AG04450 (cell line): Measurements from ENCODE around the gene SNCA. TPM values are rescaled to one million over a fixed set of nuclear protein-coding genes. Genes with fewer than 3 reads are reported as not detected.

ENCODE experiments used
- CTCF ChIA-PET: fragments of 300-600, 350-600 bp; formaldehyde crosslinking; extraction: SDS; loops from one replicate; lab custom pipeline; 2022; ENCODE audit warnings: antibody characterized with exemption, inconsistent platforms; lab: Charles Lee
- POLR2A ChIA-PET: fragments of 350-600 bp; formaldehyde crosslinking; extraction: SDS; loops from one replicate; lab custom pipeline; 2021; ENCODE audit warnings: antibody characterized with exemption, inconsistent platforms; lab: Yijun Ruan, JAX
- DNase-seq: peaks from one replicate; pipeline ENCODE4 v3.0.0-alpha.2; 2011; ENCODE audit warnings: low read depth, low spot score
- H3K27ac ChIP-seq: one replicate; pipeline ENCODE4 v1.5.1; 2012; ENCODE audit warnings: low read depth, low read length, control low read depth
- H3K27me3 ChIP-seq: one replicate; pipeline ENCODE4 v1.6.0; 2012; ENCODE audit warnings: low read length; ENCODE audit not compliant: control insufficient read depth, insufficient read depth
- H3K4me3 ChIP-seq: 2 replicates; pipeline ENCODE4 v1.5.1; 2011; ENCODE audit warnings: mild to moderate bottlenecking, low read depth, low read length, control low read depth
- H3K9me3 ChIP-seq: 2 replicates; pipeline ENCODE4 v1.5.1; 2012; ENCODE audit warnings: low read length; ENCODE audit not compliant: control insufficient read depth, insufficient read depth
- CTCF ChIP-seq: IDR thresholded peaks from 2 replicates; pipeline ENCODE4 v1.5.1; 2011; ENCODE audit warnings: low read depth, low read length, control low read depth, inconsistent platforms
- polyA plus RNA-seq: library from polyadenylated mRNA; depleted of rRNA; stranded (reverse); fragments of >200 nt; gene quantifications from 2 replicates; pipeline ENCODE4 v1.2.3, GENCODE V29; 2011

The SNCA gene
- polyA plus RNA-seq, 1 experiment: 2.9 TPM

GRCh38 chr4:89703829-89704590 lies 133.0 kb downstream of the SNCA start:
- no peaks in the 10 kb centered on the region for H3K9me3 ChIP-seq
- CTCF ChIA-PET: interaction anchor here (1.0 kb wide), 1 partner anchor 8 kb away, joined by 3 read pairs; no protein-coding TSS in a partner anchor
- TF ChIP-seq CTCF: no peak
- H3K27ac ChIP-seq: no peak overlapping the region
- no peak overlapping the region for H3K4me3 ChIP-seq
- POLR2A ChIA-PET: no interaction called here
- H3K27me3 ChIP-seq: no peaks in the 10 kb centered on the region
- DNase-seq: no peak

- Histone ChIP-seq H3K27me3 (no peaks in the 10 kb centered on the region), H3K9me3 (no peaks in the 10 kb centered on the region), H3K27ac (no peak overlapping the region), H3K4me3 (no peak overlapping the region)
- ChIA-PET CTCF (interaction anchor here (2.4 kb wide), 1 partner anchor 43 kb away, joined by 13 read pairs; no protein-coding TSS in a partner anchor), POLR2A (no interaction called here)
- no peak for TF ChIP-seq CTCF
- DNase-seq: no peak
These were observed 136.1 kb downstream of the SNCA start for GRCh38 chr4:89700766-89701423.

- DNase-seq: no peak
- CTCF ChIA-PET: interaction anchor here (0.9 kb wide), 1 partner anchor 44 kb away, joined by 4 read pairs; no protein-coding TSS in a partner anchor
- no peak for TF ChIP-seq CTCF
- Histone ChIP-seq H3K27ac (no peak overlapping the region), H3K4me3 (no peak overlapping the region), H3K27me3 (no peaks in the 10 kb centered on the region), H3K9me3 (no peaks in the 10 kb centered on the region; the same call in 1 of the 2 replicates)
- POLR2A ChIA-PET: no interaction called here
These were observed 151.3 kb downstream of the SNCA start for GRCh38 chr4:89685690-89686089.

- no peak for TF ChIP-seq CTCF
- Histone ChIP-seq H3K27me3 (no peaks in the 10 kb centered on the region), H3K27ac (no peak overlapping the region), H3K4me3 (no peak overlapping the region), H3K9me3 (no peaks in the 10 kb centered on the region; the same call in 1 of the 2 replicates)
- ChIA-PET POLR2A (no interaction called here), CTCF (no interaction called here)
- DNase-seq: no peak
These were observed 151.7 kb downstream of the SNCA start for GRCh38 chr4:89685277-89685676.

GRCh38 chr4:89684536-89684935 lies 152.4 kb downstream of the SNCA start:
- DNase-seq: no peak
- Histone ChIP-seq H3K4me3 (no peak overlapping the region), H3K27me3 (no peaks in the 10 kb centered on the region), H3K9me3 (no peaks in the 10 kb centered on the region; the same call in 1 of the 2 replicates), H3K27ac (no peak overlapping the region)
- POLR2A ChIA-PET: no interaction called here
- CTCF ChIA-PET: no interaction called here
- no peak for TF ChIP-seq CTCF
